Activated CD4-positive, alpha-beta T cell treated with anti-CD3 and anti-CD28 coated beads for 4 hours (primary cell): ENCODE measurements around the gene MPP1.
"Not testable (repeated sequence)": the region's sequence is repeated elsewhere in the genome, so short reads cannot be mapped to it uniquely, and the experiment has no call there.

Experiments used
- DNase-seq, 2 donors: peaks; one replicate each; pipeline ENCODE4 v3.0.0-alpha.2; 2020

The MPP1 gene

DNA sequence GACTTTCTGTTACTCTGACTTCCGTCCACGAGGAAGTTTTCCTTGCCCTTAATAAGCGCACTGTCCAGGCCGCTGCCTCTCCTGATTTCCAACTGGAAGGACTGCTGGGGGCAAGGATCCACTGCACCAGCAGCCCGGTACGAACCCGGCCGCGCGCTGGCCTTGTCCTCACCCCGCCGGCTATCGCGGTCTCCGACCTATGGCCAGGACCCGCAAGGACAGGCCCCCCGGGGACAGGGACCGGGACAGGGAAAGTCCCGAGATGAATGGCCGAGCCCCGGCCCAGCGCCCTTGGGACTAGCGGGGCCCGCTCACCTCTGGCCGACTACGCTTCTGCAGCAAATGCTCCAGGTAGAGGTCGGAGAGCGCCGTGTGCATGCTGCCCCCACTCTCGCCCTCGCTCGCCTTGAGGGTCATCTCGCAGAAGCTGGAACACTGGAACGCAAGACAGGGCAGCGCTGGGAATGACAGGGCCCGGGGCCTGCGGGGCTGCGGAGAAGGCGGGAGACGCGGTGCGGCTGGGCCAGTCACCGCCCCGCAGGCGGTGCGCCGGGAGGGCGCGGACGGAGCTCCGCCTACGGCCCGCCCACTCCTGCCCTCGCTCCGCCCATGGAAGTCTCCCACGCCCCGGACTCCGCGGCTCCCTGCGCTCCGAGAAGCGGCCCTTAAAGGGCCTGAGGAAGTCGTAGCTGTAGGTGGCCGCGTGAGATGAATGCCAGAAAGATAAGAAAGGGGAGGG lies at the start of gene MPP1:
Gene MPP1, minus strand, starts transcription at position 529 of the 739 bp plus-strand sequence. Its CDS starts 112 bp downstream, at position 417.
- DNase-seq = peak; percentile 64 to 69

DNA sequence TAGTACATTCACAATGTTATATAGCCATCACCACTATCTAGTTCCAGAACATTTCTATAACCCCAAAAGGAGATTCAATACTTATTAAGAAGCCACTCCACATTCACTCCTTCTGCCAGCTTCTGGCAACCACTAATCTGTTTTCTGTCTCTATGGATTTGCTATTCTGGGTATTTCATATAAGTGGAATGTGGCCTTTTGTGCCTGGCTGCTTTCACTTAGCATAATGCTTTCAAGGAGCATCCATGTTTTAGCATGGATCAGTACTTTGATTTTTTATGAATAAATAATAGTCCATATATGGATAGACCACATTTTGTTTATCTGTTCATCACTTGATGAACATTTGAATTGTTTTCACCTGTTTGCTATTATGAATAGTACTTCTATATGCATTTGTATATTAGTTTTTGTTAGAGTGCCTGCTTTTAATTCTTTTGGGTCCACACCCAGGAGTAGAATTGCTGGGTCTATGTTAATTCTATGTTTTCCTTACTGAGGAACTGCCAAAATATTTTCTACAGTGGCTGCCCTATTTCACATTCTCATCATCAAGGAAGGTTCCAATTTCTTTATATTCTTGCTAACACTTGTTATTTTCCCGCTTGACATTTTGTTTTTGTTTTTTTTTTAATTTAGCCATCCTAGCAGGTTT lies 45.8 kb upstream of the MPP1 start:
- DNase-seq = no peak

DNA sequence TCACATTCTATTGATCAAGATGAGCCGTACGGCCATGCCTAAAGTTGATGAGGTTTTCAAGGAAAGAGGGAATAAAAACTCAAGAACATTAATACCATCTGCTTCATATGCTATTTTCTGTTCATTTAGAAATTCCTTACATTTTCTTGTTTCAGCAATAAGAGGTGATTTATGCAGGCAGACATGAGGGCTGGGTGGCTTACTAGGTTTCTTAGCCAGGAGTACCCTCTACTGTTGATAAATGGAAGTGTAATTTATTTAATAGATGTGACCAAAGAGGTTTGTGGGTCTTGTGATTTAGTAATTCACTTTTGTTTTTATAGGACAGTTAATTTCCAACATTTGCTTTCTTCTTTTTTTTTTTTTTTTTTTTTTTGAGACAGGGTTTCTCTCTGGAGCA lies 35.6 kb upstream of the MPP1 start:
- peak in 1 of 2 donors; percentile 2 for DNase-seq

DNA sequence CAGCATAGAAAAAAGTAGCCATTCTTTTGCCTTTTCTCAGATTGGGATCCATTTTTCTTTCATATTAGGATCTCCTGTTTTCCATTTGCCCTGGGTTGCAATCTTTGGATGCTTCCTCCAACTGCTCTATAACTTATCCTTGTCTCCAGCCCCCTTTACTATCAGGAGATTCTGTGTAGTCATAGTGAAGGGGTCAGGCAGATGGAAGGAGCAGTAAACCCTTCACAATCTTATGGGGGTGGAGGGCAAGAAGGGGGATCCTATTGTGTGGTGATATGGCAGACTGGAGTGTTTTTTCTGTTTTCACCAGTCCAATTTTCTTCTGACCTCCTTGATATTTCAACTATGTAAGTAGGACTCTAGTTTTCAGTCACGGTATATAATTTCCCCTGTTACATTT lies 30.9 kb upstream of the MPP1 start:
- DNase-seq = no peak

DNA sequence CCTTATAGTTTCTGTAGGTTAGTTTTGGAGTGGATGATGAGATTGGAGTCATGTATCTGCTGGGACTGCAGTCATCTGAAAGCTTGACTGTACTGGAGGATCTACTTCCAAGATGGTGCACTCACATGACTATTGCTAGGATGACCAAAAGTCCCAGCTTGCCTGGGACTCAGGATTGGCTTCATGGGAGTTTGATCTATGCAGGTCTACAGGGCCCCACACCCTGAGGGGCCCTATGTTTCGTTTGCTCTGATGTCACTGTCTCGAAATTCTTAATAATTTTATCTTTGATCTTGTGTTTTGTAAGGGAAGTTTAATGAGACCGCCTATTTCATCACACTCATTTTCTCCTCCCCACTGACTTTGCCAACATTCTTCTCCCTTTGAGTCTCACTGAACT lies 29.3 kb upstream of the MPP1 start, which contains the start of gene SMIM9:
Gene SMIM9, minus strand, starts transcription at position 101 of the 400 bp plus-strand sequence. CDS start 3,806 bp downstream, outside the sequence.
- DNase-seq = no peak

DNA sequence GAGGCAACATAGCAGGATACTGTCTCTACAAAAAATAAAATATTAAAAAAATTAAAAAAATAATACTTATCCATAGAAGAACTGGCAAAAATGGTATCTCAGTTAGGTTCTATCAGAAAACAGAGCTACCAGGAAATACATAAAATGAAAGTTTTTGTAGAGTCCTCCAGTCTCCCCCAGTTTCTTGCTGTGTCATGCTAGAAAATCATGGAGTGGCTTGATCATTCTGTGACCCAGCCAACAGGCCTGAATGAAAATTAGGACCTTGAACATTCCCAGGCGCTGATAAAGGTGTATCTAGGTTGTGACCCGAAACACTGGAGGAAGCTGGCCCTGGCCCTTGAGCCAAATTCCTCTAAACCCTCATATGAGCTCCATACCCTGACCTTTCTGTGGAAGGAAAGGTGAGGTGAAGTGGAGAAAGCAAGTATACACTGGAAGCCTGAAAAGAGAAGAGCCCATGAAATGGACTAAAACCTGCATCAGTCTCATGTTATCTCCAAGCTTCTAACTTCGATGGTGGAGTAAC lies 28.5 kb upstream of the MPP1 start:
- DNase-seq = no peak

DNA sequence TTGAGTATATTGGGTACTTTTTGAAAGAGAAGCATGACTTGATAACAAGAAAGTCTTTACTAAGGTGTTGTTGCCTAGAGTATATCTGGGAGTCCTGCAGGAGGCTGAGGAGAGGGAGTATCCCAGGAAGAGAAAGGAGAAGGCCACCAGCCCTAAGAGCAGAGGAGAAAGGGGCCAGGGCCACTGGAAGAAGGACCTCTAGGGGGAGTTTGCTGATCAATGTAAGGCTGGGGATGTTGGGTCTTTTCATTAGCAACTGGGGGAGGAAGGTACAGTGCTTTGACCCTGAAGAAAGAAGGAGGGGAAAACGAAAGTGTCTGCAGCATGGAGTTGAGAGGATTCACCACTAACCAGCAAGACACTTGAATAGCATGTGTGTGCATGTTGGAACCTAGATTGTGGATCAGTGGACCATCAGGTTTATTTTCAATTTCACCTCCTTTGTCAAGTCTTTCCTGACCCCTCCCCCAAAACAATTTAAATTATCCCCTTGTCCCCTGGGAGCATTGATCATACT lies 24.7 kb upstream of the MPP1 start:
- no peak for DNase-seq

DNA sequence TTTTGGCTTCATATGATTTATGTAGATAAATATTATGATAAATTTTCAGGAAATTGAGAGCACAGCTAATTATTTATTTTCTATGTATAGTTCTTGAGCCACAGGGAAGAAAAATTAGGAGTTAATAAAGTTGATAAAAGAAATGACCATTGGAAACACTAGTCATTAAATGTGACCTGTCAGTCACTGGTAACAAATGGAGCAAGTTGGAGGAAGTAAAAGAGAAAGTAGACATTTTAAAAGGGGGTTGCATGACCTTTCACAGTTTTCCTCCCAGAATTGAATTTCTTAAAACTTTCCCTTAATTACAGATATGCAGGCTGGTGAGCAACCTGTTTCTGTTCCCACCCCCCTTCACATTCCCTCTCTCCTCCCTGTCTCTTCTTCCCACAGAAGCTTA lies 23.8 kb upstream of the MPP1 start:
- DNase-seq = no peak

DNA sequence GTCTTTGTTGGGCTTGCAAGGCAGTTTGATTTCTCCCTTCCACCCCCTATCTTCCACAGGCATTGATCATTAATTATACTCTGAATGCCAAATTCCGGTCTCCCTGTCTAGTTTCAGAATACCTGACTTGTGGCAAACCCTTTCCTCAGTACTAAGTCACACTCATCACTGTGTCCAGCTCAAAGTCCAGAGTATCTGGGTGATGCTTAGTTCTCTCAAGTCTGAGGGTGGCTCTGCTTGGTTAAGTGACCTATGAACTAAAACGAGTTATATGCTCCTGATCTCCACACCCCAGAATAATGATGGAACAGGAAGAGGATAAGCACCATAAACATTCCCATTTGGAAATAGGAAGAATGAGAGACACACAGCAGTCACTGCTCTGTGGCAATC lies 22.7 kb upstream of the MPP1 start:
- DNase-seq = no peak

DNA sequence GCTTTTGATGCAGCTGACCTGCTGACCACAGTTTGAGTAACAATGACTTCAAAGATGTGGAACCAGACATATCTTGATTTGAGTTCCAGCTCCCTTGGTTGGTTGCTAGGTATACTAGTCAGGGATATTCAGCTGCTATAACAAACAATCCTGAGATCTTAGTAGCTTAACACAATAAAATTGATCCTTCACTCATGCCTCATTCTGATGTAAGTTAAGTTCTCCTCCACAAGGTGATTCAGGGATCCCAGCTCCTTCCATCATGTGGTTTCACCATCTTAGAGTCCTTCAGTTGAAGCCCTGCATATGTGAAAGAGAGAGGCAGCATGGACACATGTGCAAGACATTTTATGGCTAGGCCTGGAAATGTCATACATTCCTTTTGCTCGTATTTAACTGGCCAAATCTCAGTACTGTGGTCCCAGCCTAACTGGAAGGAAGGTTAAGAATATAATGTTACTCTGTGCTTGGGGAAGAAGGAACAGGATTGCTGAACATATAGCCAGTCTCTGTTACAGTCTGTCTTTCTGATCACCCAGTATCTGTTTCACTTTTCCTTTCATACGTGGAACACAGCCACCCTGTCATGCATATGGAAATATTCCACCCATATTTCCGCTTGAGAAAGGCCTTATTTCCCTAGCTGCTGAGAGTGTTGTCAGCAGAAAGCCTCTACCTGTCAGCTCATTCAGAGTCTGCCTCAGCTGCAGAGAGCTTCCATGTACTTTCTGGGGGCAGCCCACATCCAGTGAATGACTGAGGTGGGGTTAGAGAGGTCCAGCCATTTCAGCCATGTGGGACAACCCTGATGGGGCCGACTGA lies 22.1 kb upstream of the MPP1 start:
- DNase-seq = peak; percentile 2 to 4

DNA sequence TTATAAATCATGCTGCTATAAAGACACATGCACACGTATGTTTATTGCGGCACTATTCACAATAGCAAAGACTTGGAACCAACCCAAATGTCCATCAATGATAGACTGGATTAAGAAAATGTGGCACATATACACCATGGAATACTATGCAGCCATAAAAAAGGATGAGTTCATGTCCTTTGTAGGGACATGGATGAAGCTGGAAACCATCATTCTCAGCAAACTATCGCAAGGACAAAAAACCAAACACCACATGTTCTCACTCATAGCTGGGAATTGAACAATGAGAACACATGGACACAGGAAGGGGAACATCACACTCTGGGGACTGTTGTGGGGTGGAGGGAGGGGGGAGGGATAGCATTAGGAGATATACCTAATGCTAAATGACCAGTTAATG lies 20.3 kb upstream of the MPP1 start:
- not testable (repeated sequence) for DNase-seq

DNA sequence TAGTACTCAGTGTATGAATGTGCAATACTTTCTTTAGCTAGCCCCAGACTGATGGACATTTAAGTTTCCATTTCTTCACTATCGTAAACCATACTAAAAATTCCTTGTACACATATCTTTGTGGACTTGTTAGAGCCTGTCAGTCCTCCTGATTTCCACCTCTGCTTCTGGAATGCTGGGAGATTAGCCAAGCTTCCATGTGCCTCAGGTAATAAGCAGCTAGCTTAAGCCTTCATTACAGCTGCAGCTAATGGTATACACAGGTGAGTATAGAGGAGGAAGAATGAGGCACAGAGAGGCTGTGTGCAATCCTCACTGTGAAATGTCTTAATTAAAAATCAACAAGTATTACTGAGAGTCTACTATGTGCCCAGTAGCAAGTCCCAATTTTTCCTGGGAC lies 19.4 kb upstream of the MPP1 start:
- DNase-seq = no peak

DNA sequence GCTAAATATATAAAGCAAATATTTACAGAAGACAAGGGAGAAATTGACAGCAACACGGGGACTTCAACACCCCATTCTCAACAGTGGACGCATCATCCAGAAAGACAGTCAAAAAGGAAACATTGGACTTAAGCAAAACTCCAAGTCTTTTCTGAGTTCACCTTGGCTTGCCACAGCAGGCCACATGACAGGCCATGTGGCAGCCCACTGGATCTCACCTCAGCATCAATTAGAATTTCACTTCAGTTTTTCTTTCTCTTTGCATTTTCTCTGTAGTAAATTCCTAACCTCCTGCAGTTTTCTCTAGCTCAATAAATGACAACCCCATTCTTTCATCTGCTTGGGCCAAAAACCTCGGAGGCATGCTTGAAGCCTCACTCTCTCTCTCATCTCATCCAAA lies 16.7 kb upstream of the MPP1 start:
- no peak for DNase-seq

DNA sequence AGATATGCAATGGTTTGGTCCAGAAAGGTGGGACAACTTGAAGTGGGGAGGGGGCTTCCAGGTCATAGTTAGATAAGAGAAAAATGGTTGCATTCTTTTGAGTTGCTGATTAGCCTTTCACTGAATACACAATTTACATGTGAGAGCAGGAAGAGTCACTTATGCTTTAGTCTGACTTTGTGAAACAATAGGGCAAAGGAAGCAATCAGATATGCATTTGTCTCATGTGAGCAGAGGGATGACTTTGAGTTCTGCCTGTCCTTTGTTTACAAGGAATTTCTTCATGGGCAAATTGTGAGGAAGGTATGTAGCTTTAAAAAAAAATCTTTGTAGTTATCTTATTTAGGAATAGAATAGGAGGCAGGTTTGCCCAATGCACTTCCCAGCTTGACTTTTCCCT lies 16.2 kb upstream of the MPP1 start:
- no peak for DNase-seq

DNA sequence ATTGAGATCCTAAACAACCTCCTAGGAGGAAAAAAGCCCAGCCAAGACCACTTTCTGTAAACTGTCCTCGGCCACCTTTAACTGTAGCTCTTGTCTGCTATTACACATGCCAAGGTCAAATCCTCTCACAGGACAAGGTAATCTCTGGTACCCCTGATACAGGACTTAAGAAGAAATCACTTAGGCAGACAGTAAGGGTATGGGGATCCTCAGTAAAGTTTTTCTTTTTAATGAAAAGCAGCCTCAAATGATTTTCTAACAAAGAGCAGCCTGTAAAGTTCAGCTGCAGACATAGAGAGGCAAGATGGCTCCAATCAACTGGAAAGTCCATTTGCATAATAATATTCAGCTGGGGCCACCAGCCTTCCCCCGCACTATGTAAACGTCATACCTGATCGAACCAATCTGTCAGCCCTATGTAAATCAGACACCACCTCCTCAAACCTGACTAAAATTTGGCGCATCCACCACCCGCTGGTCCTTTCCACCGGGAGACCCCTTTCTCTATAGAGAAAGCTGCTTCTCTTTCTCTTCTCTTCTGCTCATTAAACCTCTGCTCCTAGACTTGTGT lies 14.6 kb upstream of the MPP1 start:
- DNase-seq = no peak

DNA sequence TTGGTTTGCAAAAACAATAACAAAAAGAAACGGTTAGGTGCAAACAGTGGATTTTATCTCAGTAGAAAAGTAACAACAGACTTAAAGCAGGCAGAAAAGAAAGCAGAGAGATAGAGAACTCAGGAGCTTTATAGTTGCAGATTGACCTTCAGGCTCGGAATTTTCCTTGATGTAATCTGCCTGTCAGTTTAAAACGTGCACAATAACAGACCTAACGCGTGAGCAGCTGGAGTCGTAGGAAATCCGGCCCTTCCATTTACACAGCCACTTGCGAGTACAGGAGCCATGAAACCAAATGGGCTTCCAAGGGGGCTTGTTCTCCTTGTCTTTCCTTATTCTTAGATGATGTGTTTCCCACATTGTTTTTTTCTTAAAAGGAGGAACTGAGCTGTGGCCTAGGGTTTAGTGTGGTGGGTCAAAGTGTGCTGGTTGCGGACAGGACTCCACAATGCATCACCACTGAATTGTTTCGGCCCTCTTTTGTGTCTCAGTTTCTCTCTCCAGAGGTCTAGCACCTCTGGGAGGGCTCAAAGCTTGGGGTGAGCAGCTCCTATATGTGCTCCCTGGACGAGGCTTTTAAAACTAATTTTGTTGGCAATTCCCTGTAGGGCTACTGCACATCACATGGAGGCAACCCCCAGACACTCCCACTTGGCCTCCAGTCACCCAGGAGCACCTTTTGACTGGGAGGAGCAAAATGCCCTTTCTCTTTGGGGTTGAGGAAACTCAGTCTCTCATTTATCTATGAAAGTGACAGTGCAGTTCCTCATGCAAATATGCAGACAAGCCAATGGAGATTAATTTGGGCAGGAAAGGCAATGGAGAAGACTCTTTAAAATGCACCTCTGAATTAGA lies 13.9 kb upstream of the MPP1 start:
- no peak for DNase-seq

DNA sequence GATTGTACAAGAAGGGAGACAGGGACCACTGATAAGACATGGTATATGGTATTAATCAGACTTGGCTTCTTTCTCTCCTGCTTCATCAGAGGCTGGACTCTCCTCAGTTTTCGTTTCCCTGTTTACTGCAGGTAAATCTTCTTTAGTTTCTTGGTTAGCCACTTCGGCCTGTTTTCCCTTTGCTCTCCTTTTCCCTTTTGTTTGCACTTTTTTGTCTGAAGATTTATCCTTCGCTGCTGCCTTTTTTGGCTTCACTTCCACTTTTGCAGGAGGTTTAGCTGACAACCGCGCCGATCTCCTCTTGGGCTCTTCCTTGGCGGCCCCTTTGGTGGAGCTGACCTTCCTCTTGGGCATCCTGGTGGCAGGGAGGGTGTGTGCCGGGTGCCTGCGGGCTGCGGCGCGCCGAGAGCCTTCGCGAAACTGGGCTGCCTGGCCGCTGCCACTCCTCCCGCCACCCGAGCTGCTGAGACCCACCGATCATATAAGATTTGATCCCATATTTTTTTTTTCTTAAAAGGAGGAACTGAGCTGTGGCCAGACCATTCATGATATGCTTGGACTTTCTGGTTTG lies 11.8 kb upstream of the MPP1 start:
- not testable (repeated sequence) for DNase-seq

DNA sequence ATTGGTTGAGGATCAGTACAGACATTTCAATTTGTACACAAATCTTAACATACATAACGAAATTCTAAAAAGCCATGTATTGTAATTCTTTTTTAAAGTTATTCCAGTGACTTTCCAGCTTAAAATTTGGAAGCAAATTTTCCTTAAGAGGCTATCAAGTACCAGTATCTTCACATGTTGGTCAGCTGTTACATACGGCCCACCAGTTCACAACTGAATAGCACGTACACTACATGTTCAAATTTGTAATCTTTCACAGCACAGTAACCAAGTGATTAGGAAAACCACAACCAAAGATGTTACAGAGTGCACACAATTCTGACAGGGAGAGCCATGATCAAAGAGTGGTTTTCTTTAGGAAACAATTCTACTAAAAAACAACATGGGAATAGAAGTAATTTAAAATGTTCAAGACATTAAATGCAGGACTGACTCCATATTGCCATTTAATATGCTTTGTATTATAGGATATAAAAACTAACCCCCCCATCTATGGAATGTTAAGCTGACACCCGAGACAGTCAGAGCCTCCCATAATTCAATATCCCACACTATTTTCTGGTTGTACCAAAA lies 11.1 kb upstream of the MPP1 start:
- DNase-seq = not testable (repeated sequence)

DNA sequence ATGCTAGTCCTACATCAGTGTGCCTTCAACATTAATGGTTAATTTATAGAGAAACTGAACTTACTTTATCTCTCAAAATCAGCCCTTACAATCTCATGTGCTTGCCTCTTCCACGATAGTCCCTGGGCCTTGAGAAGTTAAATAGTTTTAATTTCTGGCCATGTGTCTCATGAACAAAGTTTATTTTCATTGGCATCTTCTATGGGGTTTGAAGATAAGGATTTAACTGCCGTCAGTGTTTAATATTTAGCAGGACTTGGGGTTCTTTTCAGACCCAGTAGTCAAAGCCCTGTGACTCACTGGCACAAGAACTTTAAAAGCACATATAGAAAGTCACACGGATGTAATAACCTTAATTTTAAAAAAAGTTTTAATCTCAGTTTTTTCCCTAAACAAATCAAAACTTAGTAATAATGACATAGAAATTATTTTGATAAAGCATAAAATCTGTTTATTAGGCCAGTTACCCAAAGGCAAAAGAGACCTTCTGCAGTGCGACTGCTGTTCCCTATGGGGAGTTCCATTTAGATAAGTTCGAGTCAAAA lies 10.1 kb upstream of the MPP1 start:
- DNase-seq = no peak

DNA sequence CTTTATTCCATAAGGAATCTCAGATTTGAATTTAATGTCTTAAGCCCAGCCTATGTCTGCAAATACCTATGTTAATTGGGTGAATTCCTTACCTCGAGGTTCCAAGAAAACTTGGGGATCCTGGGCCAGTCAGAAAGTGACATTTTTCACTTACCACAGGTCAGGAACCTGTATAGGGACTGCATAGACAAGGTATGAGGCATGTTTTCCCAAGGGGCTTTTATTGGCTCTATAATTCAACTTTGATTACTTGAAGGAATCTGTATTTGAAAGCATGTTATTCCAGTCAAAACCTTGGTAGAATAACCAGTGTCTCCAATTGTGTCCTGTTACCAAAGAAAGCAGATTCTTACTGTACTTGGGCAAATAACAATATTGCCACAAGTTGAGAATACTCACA lies 8.5 kb upstream of the MPP1 start:
- DNase-seq = no peak
